IPS-20b (cell line): ENCODE results near the gene RAVER2.
"Not testable (repeated sequence)": the region's sequence is repeated elsewhere in the genome, so short reads cannot be mapped to it uniquely, and the experiment has no call there.

Source experiments
- H3K27ac ChIP-seq: one replicate; pipeline ENCODE4 v1.5.1; 2013; ENCODE audit warnings: low read length
- H3K27me3 ChIP-seq: 2 replicates; pipeline ENCODE4 v1.6.1; 2013; ENCODE audit warnings: mild to moderate bottlenecking, low read length, inconsistent platforms; ENCODE audit not compliant: insufficient read depth
- H3K36me3 ChIP-seq: 2 replicates; pipeline ENCODE4 v1.6.1; 2013; ENCODE audit warnings: low read depth, mild to moderate bottlenecking, inconsistent platforms, low read length, moderate library complexity; ENCODE audit not compliant: insufficient read depth
- H3K4me1 ChIP-seq: 2 replicates; pipeline ENCODE4 v1.6.1; 2013; ENCODE audit warnings: mild to moderate bottlenecking, control low read depth, inconsistent platforms, low read length, moderate library complexity; ENCODE audit not compliant: insufficient read depth
- H3K4me3 ChIP-seq: 2 replicates; pipeline ENCODE4 v1.5.1; 2013; ENCODE audit warnings: mild to moderate bottlenecking, low read length, inconsistent platforms
- H3K9ac ChIP-seq: 2 replicates; pipeline ENCODE4 v1.6.1; 2013; ENCODE audit warnings: low read depth, mild to moderate bottlenecking, inconsistent platforms, low read length, moderate library complexity
- H3K9me3 ChIP-seq: 2 replicates; pipeline ENCODE4 v1.6.1; 2013; ENCODE audit warnings: mild to moderate bottlenecking, low read depth, low read length, inconsistent platforms; ENCODE audit not compliant: insufficient read depth

Gene RAVER2

DNA sequence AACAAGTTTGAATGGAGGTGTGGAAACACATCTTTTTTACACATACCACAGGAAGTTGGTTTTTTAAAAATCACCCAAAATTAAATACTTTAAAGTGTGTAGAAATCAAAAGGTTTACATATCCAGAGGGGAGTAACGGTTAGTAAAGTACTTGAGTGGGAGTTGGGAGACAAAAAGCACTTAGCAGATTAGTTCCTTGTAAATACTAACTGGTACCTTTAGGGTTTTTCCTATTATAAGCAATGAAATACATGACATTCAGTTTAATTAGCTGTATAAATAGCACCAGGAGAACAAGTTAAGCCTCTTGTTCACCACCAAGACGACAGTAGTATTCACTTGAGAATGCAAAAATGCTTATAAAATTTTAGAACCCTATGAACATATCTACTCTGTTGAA, 23.7 kb upstream of the RAVER2 start:
- H3K9ac ChIP-seq = no peak overlapping the region
- H3K4me3 ChIP-seq = no peak overlapping the region
- no peaks in the 10 kb centered on the region for H3K36me3 ChIP-seq
- H3K27ac ChIP-seq = no peak overlapping the region
- H3K9me3 ChIP-seq = 0 out of 2 replicates have a peak, but pooled peaks cover 3% of the 10 kb centered on the region
- H3K27me3 ChIP-seq = no peaks in the 10 kb centered on the region
- no peaks in the 10 kb centered on the region for H3K4me1 ChIP-seq

DNA sequence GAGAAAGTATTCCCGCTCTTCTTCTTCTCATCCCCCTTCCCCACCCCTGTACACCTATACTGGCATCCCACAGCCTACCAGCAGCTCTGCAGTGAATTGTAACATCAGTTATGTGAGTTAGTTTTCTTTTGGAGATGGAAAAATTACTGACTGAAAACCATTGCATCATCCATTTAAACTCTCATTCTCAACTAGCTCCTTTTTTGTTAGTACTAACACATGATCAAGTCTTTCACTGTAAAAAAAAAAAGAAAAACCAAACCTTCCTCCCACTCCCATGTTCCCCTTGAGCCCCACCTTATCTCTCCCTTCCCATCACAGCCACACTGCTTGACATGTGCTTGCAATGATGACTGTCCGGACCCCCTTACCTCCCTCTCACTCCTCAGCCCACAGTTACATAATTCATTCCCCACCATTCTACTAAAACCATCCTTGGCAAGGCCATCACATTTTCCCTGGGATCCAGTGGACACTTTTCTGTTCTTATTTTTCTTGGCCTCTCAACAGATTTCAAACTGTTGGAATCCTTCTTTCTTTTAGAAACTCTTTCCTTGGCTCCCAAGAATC, 23.2 kb upstream of the RAVER2 start:
- H3K27me3 ChIP-seq = no peaks in the 10 kb centered on the region
- H3K27ac ChIP-seq = no peak overlapping the region
- H3K9ac ChIP-seq = no peak overlapping the region
- H3K4me3 ChIP-seq = no peak overlapping the region
- no peaks in the 10 kb centered on the region for H3K36me3 ChIP-seq
- H3K4me1 ChIP-seq = no peaks in the 10 kb centered on the region
- H3K9me3 ChIP-seq = 0 out of 2 replicates have a peak, but pooled peaks cover 3% of the 10 kb centered on the region

GRCh38 chr1:64727861-64728260, 17.0 kb upstream of the RAVER2 start:
- Histone ChIP-seq H3K4me1 (no peaks in the 10 kb centered on the region), H3K9ac (no peak overlapping the region), H3K9me3 (no peaks in the 10 kb centered on the region), H3K4me3 (no peak overlapping the region), H3K36me3 (no peaks in the 10 kb centered on the region), H3K27me3 (no peaks in the 10 kb centered on the region; the same call in 1 of the 2 replicates), H3K27ac (no peak overlapping the region)

- Histone ChIP-seq H3K4me3 (no peak overlapping the region), H3K4me1 (peaks cover 4% of the 10 kb centered on the region; the same call in 1 of the 2 replicates), H3K27ac (no peak overlapping the region), H3K27me3 (no peaks in the 10 kb centered on the region; the same call in none of the 2 replicates), H3K9me3 (no peaks in the 10 kb centered on the region), H3K36me3 (no peaks in the 10 kb centered on the region), H3K9ac (no peak overlapping the region)
Observed at GRCh38 chr1:64733581-64734286, 11.1 kb upstream of the RAVER2 start.

DNA sequence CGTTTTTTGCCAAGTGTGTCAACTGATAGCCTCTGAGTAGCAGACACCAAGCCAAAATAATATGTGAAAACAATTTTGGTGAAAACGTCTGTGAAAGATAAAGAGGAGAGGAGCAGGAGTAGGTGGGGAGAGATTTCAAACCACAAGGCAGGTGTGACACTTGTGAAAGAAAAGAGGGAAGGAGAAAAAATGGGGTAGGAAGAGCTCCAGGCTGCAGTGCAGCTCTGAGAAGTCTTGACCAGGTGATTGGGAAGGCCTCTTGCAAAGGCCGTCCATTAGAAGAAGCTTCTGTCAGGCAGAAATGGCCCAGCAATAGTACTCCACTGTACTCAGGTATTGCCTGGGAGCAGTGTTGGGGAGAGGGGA, 10.6 kb upstream of the RAVER2 start:
- peaks cover 4% of the 10 kb centered on the region; the same call in 1 of the 2 replicates for H3K4me1 ChIP-seq
- peaks cover 3% of the 10 kb centered on the region for H3K27me3 ChIP-seq
- no peaks in the 10 kb centered on the region for H3K36me3 ChIP-seq
- H3K9me3 ChIP-seq = no peaks in the 10 kb centered on the region
- no peak overlapping the region for H3K27ac ChIP-seq
- no peak overlapping the region for H3K9ac ChIP-seq
- H3K4me3 ChIP-seq = no peak overlapping the region

GRCh38 chr1:64740687-64741086, 4.2 kb upstream of the RAVER2 start:
- not testable (repeated sequence) for H3K36me3 ChIP-seq, H3K27me3 ChIP-seq, H3K4me3 ChIP-seq, H3K9ac ChIP-seq, H3K4me1 ChIP-seq, H3K9me3 ChIP-seq, H3K27ac ChIP-seq

- Histone ChIP-seq H3K27ac (peak overlapping the region; percentile 7), H3K4me3 (peak overlapping the region; percentile 75), H3K9me3 (no peaks in the 10 kb centered on the region), H3K36me3 (no peaks in the 10 kb centered on the region), H3K27me3 (peaks cover 7% of the 10 kb centered on the region; the same call in 1 of the 2 replicates), H3K9ac (peak overlapping the region; percentile 73; the same call in 1 of the 2 replicates), H3K4me1 (peaks cover 7% of the 10 kb centered on the region; the same call in 1 of the 2 replicates)
Observed at GRCh38 chr1:64743954-64744491, 852 bp upstream of the RAVER2 start.

- H3K4me1 ChIP-seq = peaks cover 7% of the 10 kb centered on the region; the same call in 1 of the 2 replicates
- H3K4me3 ChIP-seq = peak overlapping the region; percentile 93
- no peak overlapping the region for H3K27ac ChIP-seq
- peak overlapping the region; percentile 84 for H3K9ac ChIP-seq
- peaks cover 3% of the 10 kb centered on the region; the same call in 1 of the 2 replicates for H3K27me3 ChIP-seq
- no peaks in the 10 kb centered on the region for H3K9me3 ChIP-seq
- H3K36me3 ChIP-seq = no peaks in the 10 kb centered on the region
Observed at GRCh38 chr1:64745181-64745985, 508 bp downstream of the RAVER2 start.

DNA sequence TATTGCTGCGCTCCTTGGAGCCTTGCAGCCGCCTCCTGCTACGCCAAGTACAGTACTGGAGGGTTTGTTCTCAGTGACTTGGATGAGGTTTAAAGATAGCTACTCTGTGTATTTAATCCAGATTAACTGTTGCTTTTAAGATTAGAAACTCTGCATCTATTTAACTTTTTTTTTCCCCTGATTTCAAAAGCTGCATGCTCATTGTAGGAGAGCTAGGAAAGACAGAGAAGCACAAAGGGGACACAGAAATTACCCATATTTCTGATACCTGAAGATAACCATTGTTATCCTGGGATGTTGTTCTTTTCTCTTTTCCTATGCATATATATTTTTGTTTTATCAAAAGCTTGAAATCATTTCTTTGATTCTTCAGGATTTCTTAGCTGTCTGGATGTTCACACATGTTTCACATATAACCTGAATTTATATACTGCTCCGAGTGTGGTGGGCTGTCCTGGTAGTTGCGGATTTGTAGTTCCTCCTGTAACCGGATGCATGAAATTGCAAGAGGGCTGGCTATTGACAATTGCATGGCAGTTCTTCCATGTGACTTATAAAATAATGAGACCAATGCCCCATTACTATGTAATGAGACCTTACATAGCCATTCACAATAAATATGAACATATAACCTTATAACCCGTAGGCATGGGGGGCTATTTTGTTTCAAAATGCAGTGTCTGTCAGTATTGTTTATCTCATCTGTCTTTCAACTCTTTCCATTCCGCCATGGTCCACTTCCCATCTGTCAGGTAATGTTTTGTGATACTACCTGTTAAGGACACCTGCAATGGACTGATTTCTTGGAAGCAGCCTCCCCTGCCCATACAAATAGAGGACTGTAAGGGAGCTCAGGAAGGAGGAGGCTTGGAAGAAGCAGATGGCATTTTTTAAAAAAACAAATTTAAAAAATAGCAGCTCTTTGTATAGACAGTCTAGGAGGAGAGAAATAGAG, 1.4 kb downstream of the RAVER2 start:
- peaks cover 7% of the 10 kb centered on the region; the same call in 1 of the 2 replicates for H3K4me1 ChIP-seq
- no peaks in the 10 kb centered on the region for H3K9me3 ChIP-seq
- H3K27me3 ChIP-seq = peaks cover 3% of the 10 kb centered on the region; the same call in 1 of the 2 replicates
- peak overlapping the region; percentile 93 for H3K4me3 ChIP-seq
- no peaks in the 10 kb centered on the region for H3K36me3 ChIP-seq
- H3K9ac ChIP-seq = peak overlapping the region; percentile 84; the same call in 1 of the 2 replicates
- H3K27ac ChIP-seq = no peak overlapping the region

DNA sequence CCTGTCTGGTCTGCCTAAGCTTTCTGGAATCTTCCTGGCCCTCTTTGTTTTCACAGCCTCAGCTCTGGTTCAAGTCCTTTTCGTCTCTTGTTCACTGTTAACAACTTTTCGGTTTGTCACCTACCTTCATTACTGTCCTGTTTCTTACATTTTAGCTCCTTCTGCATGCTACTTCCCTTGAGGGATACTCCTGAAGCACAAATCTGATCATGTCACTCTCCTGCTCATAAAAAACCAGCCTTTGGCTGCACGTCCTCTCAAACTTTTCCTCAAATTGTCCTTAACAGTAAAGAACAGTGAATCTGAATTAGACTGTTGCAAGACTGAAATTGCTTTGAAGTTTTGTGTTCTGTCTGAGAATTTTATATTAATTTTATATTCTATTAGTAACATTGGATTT, 3.3 kb downstream of the RAVER2 start:
- no peaks in the 10 kb centered on the region for H3K9me3 ChIP-seq
- no peaks in the 10 kb centered on the region for H3K36me3 ChIP-seq
- peaks cover 3% of the 10 kb centered on the region; the same call in 1 of the 2 replicates for H3K27me3 ChIP-seq
- H3K4me1 ChIP-seq = peaks cover 7% of the 10 kb centered on the region; the same call in 1 of the 2 replicates
- H3K4me3 ChIP-seq = no peak overlapping the region
- no peak overlapping the region for H3K27ac ChIP-seq
- H3K9ac ChIP-seq = no peak overlapping the region
